HAP-1 (cell line): ENCODE results near the gene SMIM41.

Experiments used
- DNase-seq, 2 experiments: peaks; one replicate each; pipeline ENCODE4 v3.0.0-alpha.2; 2016 to 2020; ENCODE audit warnings: low spot score in 2 of 2
- H3K27me3 ChIP-seq: fragments of 250-450 bp; sonication (Bioruptor Pico); 2 replicates; pipeline ENCODE4 v1.5.1; 2020; ENCODE audit warnings: low read depth, mild to moderate bottlenecking, moderate library complexity
- H3K36me3 ChIP-seq: fragments of 250-450 bp; sonication (Bioruptor Pico); replicated peaks from 2 replicates; pipeline ENCODE4 v1.5.1; 2020; ENCODE audit warnings: mild to moderate bottlenecking
- H3K4me1 ChIP-seq: fragments of 250-450 bp; sonication (Bioruptor Pico); 2 replicates; pipeline ENCODE4 v1.5.1; 2020; ENCODE audit warnings: mild to moderate bottlenecking
- H3K4me3 ChIP-seq: fragments of 250-450 bp; sonication (Bioruptor Pico); 2 replicates; pipeline ENCODE4 v1.5.1; 2020; ENCODE audit warnings: mild to moderate bottlenecking, moderate library complexity
- H3K9me3 ChIP-seq: fragments of 250-450 bp; sonication (Bioruptor Pico); 2 replicates; pipeline ENCODE4 v1.5.1; 2020; ENCODE audit warnings: mild to moderate bottlenecking, moderate library complexity
- in situ Hi-C: fragments of 300-500 bp; cut with MboI; formaldehyde crosslinking; loops from 3 replicates; pipeline ENCODE4 v1.14.3; 2020; ENCODE audit warnings: low sequenced_read_pairs, inconsistent platforms, mixed read lengths

Gene SMIM41

DNA sequence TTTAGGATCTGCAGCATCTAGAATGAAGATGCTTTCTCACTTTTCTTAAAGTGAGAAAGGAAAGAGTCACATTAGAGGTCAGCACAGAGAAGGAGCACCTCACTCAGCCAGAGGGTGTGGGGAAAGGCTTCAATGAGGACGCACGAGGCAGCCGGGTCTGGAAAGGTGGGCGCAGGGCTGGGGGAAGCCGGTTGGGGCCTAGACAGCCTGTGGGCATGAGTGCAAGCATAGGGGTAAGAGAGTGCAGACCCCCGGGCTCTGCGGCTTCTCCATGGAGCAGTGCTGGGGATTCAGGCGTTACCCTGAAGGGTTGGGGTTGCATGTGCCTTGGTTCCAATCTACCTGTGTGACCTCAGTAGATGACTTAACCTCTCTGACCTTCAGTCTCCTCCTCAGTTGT is 62.4 kb downstream of the SMIM41 start:
- in situ Hi-C loops = no loop called here
- no peaks in the 10 kb centered on the region for H3K36me3 ChIP-seq
- no peaks in the 10 kb centered on the region for H3K9me3 ChIP-seq
- H3K27me3 ChIP-seq = no peaks in the 10 kb centered on the region
- no peak overlapping the region for H3K4me3 ChIP-seq
- DNase-seq = no peak
- no peaks in the 10 kb centered on the region for H3K4me1 ChIP-seq

DNA sequence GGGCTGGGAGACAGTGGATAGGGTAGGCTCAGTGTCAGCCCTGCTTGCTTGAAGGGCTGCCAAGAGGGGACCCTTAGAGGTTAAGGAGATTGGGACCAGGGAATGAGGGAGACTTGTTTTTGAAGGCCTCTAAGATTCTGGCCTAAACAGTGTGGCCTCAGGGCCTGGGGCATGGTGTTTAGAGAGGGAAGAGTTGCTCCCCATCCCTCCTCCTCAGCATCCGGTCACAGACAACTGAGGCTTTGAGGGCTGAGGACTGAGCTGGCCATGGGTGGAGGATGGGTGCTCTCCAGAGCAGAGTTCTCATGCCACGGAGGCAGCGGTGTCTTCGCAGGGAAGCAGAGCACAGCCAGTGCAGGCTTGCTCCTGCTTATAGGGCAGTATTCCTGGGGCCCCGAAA is 62.9 kb downstream of the SMIM41 start:
- Histone ChIP-seq H3K36me3 (no peaks in the 10 kb centered on the region), H3K4me1 (no peaks in the 10 kb centered on the region)
- in situ Hi-C loops = no loop called here

DNA sequence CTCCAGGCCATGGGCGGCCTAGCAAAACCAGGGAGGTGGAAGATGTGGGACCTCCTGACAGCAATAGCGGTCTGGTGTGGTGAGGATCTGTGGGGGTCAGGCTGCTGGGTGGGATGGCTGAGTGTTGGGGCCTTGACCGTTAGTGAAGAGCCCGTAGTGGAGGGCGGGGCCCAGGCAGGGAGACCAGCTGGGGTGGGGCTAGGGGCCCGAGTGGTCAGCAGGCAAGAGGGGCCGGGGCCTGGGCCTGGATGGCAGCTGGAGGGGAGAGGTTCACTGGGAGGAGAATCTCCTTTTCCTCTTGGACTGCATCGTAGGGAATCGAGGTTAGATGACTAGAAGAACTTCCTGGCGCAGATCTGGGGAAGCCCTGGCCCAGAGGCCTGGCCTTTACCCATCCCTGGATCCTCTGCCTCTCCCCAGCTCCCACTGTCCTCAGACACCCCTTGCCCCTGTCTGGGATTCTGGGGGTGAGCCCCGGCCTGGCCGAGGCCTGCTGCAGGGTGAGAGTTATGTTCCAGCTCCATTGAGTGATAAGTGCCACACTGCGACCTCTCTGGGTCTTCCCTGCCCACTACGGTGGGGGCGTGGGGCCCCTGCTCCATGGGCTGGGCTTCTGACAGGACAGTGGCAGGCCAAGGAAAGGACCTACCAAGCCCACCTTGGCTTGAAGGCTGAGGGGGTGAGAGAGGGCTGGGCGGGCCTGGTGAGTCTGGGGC is 65.2 kb downstream of the SMIM41 start:
- no peaks in the 10 kb centered on the region for H3K27me3 ChIP-seq
- no peaks in the 10 kb centered on the region for H3K36me3 ChIP-seq
- DNase-seq = no peak
- H3K9me3 ChIP-seq = no peaks in the 10 kb centered on the region
- in situ Hi-C loops = no loop called here
- H3K4me3 ChIP-seq = no peak overlapping the region
- no peaks in the 10 kb centered on the region for H3K4me1 ChIP-seq

More for the DNA sequence above, 62.9 kb downstream of the SMIM41 start:
- no peak for DNase-seq
- no peaks in the 10 kb centered on the region for H3K27me3 ChIP-seq
- no peak overlapping the region for H3K4me3 ChIP-seq
- no peaks in the 10 kb centered on the region for H3K9me3 ChIP-seq

DNA sequence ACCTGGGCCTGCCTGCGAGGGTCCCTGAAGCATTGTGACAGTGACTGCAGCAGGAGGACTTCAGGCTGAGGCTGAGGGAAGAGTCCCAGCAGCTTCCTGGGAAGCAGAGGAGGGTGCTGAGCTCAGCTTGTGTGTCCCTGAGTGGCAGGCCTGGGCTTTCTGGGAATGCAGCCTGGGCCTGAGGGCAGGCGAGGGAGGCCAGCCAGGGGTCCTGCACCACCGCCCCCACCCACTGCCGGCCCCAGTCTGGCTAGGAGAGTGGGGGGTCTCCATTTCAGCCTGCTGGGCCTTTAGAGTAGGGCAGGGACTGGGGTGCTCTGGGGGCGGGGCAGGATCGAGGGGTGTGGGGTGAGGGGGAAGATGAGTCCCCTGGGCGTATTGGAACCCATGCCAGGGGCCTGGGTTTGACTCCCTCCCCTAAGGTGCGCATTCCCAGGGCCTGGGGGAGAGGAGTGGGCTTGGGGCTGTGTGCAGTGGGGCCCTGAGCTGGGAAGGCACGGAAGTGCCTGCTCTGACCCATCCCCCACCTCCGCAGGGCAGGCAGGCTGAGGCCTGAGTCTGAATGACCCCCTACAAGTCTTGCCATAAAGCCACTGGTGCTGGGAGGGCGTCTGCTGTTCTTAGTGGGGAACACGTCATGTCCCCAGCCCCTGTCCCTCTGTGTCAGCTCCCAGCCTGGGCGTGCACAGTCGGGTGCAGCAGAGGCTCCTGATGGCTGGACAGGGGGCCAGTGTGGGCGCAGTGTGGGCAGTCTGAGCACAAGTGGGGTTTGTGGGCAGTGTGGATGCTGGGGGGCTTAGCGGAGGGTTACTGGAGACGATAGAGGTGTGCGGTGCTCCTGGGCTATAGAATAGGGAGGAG is 66.0 kb downstream of the SMIM41 start:
- Histone ChIP-seq H3K36me3 (no peaks in the 10 kb centered on the region), H3K4me3 (no peak overlapping the region), H3K4me1 (no peaks in the 10 kb centered on the region), H3K27me3 (no peaks in the 10 kb centered on the region), H3K9me3 (no peaks in the 10 kb centered on the region)
- DNase-seq = no peak
- in situ Hi-C loops = no loop called here

DNA sequence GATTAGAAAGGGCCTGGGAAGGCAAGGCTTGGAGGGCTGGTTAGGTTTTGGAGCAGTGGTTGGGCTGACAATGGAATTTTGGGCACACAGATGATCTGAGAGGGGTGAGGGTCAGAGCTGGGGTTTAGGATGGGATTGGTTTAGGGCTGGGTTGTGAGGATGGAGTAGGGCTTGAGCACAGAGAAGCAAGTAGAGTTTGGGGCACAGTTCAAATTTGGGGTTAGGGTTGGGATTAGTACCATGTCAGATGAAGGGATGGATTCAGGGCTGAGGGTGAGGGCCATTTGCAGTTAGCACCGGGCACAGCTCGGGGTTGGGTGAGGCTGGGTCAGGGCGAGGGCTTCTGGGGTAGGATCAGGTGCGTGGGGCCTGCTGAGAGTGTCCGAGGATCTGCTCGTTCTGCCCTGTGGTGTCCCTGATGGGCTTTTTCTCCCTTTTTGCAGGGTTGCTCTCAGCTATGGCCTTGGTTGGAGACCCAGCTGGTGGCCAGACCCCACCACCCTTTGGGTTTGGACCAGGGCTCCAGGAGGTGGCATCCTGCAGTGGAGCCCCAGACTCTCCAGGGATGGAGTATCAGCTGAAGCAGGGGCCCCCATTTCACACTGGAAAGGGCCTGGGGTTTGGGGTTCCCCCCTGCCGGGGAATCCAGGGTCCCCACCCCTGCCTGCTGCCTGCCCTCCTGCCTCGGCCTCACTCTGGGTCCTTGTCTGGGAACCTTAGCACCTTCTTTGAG is 66.8 kb downstream of the SMIM41 start:
- H3K4me3 ChIP-seq = no peak overlapping the region
- H3K4me1 ChIP-seq = no peaks in the 10 kb centered on the region
- DNase-seq = no peak
- H3K9me3 ChIP-seq = no peaks in the 10 kb centered on the region
- no peaks in the 10 kb centered on the region for H3K27me3 ChIP-seq
- H3K36me3 ChIP-seq = no peaks in the 10 kb centered on the region
- in situ Hi-C loops = no loop called here

DNA sequence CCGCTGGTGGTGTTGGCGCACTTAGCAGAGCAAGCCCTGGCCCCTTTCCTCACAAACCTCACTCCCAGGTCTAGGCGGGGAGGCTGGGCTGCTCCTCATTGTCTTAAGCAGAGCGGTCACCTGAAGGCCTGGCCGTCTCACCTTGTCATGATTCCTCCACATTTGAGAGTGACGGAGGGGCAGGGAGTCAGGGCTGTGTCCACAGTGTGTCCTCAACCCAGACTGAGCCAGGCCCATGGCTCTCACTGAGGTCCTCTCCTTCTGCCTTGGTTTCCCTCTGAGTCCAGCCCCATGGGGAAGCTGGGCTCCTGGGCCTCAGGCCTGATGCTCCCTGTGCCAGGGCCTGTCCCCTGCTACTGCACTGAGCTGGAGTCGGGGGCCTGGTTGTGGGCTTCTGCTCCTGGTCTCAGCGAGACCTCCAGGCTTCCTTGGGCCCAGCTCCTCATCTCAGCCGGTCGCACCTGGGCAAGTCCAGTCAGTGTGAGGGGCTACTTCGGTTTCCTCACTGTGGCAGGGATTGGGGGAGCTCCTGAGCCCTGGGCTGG is 67.4 kb downstream of the SMIM41 start:
- no peaks in the 10 kb centered on the region for H3K9me3 ChIP-seq
- H3K4me3 ChIP-seq = no peak overlapping the region
- no peaks in the 10 kb centered on the region for H3K27me3 ChIP-seq
- H3K4me1 ChIP-seq = no peaks in the 10 kb centered on the region
- DNase-seq = no peak
- in situ Hi-C loops = no loop called here
- H3K36me3 ChIP-seq = no peaks in the 10 kb centered on the region

DNA sequence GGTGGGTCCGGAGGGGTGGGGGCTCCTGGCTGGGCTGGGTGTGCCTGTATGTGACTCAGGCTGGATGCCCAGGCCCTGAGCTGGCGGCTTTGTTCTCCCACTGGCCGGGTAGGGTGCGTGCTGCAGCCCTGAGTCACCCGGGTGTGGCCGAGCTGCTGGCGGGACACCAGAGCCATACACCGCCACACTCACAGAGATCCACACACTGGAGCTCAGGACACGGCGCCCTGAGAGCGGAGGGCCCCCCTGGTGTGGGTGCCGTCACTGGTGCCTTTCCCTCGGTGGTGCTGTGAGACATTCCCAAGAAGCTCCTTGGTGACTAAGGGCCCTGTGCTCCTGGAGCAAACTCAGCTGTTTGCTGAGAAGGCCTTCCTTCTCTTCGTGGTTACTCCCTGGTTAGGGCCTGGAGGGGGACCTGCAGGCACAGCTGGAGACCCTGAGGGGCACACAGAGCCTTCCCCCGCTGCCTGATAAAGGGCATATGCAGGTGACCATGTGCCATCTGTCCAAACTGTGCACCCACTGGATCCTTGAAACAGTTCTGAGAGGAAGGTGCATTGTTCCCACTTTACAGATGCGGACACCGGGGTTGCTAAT is 68.0 kb downstream of the SMIM41 start:
- Histone ChIP-seq H3K4me3 (no peak overlapping the region), H3K27me3 (no peaks in the 10 kb centered on the region), H3K4me1 (no peaks in the 10 kb centered on the region), H3K9me3 (no peaks in the 10 kb centered on the region), H3K36me3 (no peaks in the 10 kb centered on the region)
- in situ Hi-C loops = no loop called here
- no peak for DNase-seq

DNA sequence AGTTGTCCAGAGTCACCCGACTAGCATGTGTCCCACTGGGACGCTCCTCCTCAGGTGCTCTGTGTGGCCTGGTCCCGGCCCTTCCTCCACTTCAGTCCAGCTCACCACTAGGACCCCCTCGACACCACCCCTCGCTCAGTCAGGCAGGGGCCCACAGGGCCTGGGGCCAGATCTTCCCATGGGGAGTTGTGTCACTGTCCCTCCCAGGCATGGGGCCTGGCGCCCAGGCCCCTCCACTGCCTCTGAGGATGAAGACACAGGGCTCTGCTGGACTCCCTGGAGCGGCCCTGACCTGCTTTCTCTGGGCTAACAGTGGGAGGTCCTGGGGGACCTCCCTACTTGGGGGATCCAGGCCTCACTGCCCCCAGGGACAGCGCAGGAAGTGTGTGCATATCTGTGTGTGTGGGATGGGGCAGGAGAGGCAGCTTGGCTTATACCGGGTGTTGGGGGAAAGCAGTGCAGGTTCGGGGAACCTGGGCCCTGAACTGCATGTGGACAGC is 68.5 kb downstream of the SMIM41 start:
- H3K4me3 ChIP-seq = no peak overlapping the region
- no peaks in the 10 kb centered on the region for H3K36me3 ChIP-seq
- no peak for DNase-seq
- no peaks in the 10 kb centered on the region for H3K27me3 ChIP-seq
- no peaks in the 10 kb centered on the region for H3K4me1 ChIP-seq
- in situ Hi-C loops = no loop called here
- no peaks in the 10 kb centered on the region for H3K9me3 ChIP-seq

DNA sequence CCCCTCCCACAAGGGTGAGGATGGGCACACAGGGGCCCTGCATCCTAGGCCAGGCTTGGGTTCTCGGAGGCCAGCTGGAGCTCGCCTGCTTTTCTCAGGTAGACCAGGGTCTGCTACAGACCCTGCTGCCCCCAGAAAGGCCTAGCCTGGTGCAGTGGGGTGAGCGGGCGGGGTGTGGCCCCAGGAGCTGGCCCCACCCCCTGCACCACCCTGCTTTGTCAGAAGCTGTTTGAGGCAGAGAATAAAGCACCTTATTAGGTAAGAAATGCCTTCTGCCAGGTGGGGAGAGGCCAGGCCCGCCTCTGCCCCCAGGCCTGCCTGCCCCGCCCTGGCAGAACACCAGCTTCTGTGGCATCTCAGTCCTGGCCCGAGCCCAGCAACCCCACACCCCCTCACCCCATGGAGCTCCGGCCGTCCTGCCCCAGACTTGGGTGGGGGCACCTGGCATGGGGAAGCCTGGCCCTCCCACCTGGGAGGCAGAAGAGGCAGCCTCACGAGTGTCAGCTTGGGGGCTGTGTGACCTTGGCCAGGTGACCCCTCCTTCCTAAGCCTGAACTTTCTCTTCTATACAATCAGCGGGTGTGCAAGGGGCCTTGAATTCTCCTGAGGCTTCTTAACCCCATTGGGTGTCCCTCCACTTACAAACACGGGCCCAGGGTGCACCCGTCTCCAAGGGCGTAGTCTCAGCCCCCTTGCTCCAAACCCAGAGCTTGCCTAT is 69.1 kb downstream of the SMIM41 start:
- Histone ChIP-seq H3K4me1 (no peaks in the 10 kb centered on the region), H3K9me3 (no peaks in the 10 kb centered on the region), H3K27me3 (no peaks in the 10 kb centered on the region), H3K36me3 (no peaks in the 10 kb centered on the region), H3K4me3 (no peak overlapping the region)
- in situ Hi-C loops = no loop called here
- DNase-seq = no peak

DNA sequence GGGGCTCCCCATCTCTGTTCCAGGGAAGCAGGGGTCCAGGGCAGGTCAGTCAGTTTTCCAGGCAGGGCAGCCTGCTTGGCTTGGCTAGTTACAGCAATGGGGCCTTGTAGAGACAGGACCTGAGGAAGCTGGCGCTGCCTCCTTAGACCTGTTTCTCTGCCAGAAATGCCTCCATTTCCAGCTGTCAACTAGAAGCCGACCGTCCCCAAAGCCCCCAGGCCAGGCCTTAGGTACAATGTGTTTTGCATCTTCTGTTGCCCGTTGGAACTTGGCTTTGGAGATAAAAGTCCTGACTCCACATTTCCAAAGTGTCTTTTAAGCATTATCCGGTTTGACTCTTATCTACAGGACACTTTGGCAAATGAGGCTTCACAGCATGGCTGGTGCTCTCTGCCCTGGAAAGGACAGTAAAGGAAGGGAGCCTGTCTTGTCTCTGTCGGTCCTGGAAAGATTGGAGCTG is 69.7 kb downstream of the SMIM41 start:
- H3K36me3 ChIP-seq = no peaks in the 10 kb centered on the region
- H3K4me3 ChIP-seq = no peak overlapping the region
- in situ Hi-C loops = no loop called here
- H3K9me3 ChIP-seq = no peaks in the 10 kb centered on the region
- no peak for DNase-seq
- no peaks in the 10 kb centered on the region for H3K4me1 ChIP-seq
- no peaks in the 10 kb centered on the region for H3K27me3 ChIP-seq

DNA sequence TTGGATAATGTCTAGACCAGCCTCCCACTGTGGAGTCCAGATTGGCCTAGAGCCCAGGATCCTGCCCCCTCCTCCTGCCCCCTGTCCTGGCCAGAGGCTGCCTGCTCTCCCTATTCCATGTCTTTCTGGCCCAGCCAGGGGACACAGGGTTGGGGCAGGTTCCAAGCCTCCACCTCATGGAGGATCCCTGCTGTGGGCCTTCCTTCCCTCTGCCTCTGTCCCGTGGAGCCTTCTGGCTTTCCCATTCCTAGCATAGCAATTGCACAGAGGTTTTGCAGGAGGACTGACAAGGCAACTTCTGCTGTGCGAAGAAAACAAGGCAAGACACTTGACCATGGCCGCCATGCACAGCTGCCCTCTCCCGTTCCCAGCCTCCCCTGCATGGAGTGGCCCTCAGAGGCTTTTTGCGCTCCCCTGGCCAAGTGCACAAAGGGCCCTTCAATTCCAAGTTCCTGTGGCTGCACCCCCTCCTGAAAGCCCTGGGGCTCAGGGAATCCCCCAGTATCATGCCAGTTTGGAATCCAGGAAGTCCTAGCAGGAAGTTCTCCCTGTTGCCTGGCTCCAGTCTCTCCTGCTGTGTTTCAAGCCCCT is 70.2 kb downstream of the SMIM41 start:
- no peaks in the 10 kb centered on the region for H3K9me3 ChIP-seq
- no peak overlapping the region for H3K4me3 ChIP-seq
- no peak for DNase-seq
- no peaks in the 10 kb centered on the region for H3K36me3 ChIP-seq
- in situ Hi-C loops = loop anchor here (5.0 to 10.0 kb wide), 3 partner anchors 175 to 835 kb away; partner anchors contain the start of gene KRT83
- no peaks in the 10 kb centered on the region for H3K4me1 ChIP-seq
- H3K27me3 ChIP-seq = no peaks in the 10 kb centered on the region

DNA sequence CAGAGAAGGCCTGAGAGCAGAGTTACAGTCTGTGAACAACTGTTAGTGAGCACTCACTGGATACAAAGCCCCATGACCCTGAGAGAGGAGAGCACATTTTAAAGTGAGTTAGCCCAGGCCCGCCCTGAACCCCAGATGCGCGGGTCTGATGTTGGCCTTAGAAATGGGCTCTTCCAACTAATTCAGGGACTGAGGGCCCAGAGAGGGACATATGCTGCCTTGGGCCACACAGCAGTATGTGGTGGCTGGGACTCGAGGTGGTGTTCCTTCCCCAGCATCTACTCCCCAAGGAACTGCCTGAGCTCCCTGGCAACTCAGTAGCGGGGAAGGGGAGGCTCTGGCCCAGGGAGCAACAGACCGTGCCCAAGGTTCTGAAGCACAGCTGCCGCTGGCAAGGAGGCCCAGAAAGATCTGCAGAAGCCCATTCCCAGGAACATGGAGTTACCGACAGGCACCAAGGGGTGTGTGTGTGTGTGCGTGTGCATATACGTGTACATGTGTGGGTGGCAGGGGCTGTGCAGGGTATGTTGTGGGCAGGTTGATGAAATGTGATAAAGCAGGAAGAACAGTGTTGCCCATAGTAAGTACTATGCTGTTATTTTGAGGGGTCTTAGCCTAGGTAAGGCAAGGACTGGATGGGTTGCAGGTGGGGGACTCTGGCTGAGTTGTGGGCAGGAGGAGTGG is 71.8 kb downstream of the SMIM41 start:
- Histone ChIP-seq H3K36me3 (no peaks in the 10 kb centered on the region), H3K9me3 (no peaks in the 10 kb centered on the region), H3K4me1 (no peaks in the 10 kb centered on the region), H3K4me3 (no peak overlapping the region), H3K27me3 (no peaks in the 10 kb centered on the region)
- no peak for DNase-seq
- in situ Hi-C loops = loop anchor here (5.0 to 10.0 kb wide), 3 partner anchors 174 to 834 kb away; partner anchors contain the start of gene KRT83
